GM08714 (cell line): ENCODE measurements around the gene SYDE2.
"Not testable (repeated sequence)": the region's sequence is repeated elsewhere in the genome, so short reads cannot be mapped to it uniquely, and the experiment has no call there.

ENCODE experiments used
- H3K4me3 ChIP-seq: fragments of 200-500 bp; sonication (Bioruptor generic); 2 replicates; pipeline ENCODE4 v1.5.1; 2014; ENCODE audit warnings: mild to moderate bottlenecking, low read length, inconsistent platforms
- ZNF274 ChIP-seq: IDR thresholded peaks from 2 replicates; pipeline ENCODE4 v1.6.1; 2012; ENCODE audit warnings: mild to moderate bottlenecking, low read depth, low read length

SYDE2 gene

GRCh38 chr1:85199667-85200462, 951 bp downstream of the SYDE2 start:
- TF ChIP-seq ZNF274: no peak
- peak overlapping the region; percentile 69 for H3K4me3 ChIP-seq

- no peak for TF ChIP-seq ZNF274
- H3K4me3 ChIP-seq: peak overlapping the region; percentile 69; the same call in 1 of the 2 replicates
Measured at GRCh38 chr1:85198864-85199263, 2.0 kb downstream of the SYDE2 start.

GRCh38 chr1:85196358-85196757, 4.5 kb downstream of the SYDE2 start:
- TF ChIP-seq ZNF274: no peak
- no peak overlapping the region for H3K4me3 ChIP-seq

DNA sequence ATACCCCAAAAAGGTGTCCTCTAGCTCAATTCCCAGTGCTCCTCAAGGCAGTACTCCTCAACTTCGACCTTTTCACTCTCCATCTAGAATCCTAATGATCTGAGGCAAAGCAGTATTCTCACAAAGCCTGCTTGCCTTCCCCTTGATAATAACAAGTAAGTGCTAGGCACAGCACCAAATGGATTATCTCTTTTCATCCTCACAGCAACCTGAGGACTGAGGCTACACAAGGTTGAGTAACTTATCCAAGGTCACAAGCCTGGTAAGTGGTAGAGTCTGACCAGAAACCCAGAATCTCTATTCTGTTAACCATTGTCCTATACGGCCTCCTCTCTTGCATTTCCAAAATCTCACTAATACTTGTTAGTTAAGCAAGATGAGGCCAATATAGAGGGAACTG, 5.1 kb downstream of the SYDE2 start:
- no peak for TF ChIP-seq ZNF274
- H3K4me3 ChIP-seq: no peak overlapping the region

- H3K4me3 ChIP-seq: not testable (repeated sequence)
Measured at GRCh38 chr1:85192129-85192528, 8.7 kb downstream of the SYDE2 start.

DNA sequence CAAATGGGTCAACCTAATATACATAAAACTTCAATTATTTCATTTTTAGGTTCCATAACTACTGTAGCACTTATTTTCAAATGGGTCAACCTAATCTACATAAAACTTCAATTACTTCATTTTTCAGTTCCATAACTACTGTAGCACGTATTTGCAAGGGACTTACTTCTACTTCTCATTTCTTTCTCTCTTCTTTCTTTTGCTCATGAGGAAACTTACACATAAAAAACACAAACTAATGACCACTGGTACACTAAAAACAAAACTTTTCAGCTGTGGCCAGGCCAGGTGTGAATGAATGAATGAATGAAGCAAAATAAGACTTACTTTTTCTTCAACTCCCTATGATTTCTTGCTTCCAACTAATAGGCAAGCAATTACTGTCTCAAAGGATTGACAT, 11.7 kb downstream of the SYDE2 start:
- no peak overlapping the region for H3K4me3 ChIP-seq
- no peak for TF ChIP-seq ZNF274

DNA sequence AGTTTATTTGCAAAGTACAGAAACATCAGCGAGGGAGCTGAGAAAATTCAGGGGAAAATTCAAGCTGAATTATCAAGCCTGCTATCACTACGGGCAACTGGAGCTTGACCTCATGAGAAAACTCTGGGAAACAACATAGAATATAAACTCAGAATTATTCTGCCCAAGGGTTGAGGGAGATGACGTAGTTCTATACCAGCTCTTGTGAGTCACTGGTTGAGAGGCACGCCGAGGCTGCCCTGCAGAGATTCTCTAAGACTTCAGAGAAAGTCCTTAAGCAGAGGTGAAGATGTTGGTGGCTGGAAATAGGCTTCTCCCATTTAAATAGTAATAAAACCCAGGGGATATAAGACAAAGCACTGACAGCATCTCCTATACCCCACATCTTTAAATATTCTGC, 12.3 kb downstream of the SYDE2 start:
- H3K4me3 ChIP-seq: no peak overlapping the region

DNA sequence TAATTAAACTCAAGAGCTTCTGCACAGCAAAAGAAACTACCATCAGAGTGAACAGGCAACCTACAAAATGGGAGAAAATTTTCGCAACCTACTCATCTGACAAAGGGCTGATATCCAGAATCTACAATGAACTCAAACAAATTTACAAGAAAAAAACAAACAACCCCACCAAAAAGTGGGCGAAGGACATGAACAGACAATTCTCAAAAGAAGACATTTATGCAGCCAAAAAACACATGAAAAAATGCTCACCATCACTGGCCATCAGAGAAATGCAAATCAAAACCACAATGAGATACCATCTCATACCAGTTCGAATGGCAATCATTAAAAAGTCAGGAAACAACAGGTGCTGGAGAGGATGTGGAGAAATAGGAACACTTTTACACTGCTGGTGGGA, 13.8 kb downstream of the SYDE2 start:
- not testable (repeated sequence) for H3K4me3 ChIP-seq

More for the DNA sequence above, 12.3 kb downstream of the SYDE2 start:
- TF ChIP-seq ZNF274: no peak

- no peak overlapping the region for H3K4me3 ChIP-seq
- no peak for TF ChIP-seq ZNF274
Measured at GRCh38 chr1:85184245-85184644, 16.6 kb downstream of the SYDE2 start.

GRCh38 chr1:85182700-85183099, 18.1 kb downstream of the SYDE2 start:
- H3K4me3 ChIP-seq: no peak overlapping the region

GRCh38 chr1:85180869-85181268, 19.9 kb downstream of the SYDE2 start:
- no peak overlapping the region for H3K4me3 ChIP-seq
- TF ChIP-seq ZNF274: no peak

More at GRCh38 chr1:85182700-85183099, 18.1 kb downstream of the SYDE2 start:
- TF ChIP-seq ZNF274: no peak

- H3K4me3 ChIP-seq: no peak overlapping the region
- TF ChIP-seq ZNF274: no peak
Measured at GRCh38 chr1:85179522-85179921, 21.3 kb downstream of the SYDE2 start.

- no peak overlapping the region for H3K4me3 ChIP-seq
- TF ChIP-seq ZNF274: no peak
Measured at GRCh38 chr1:85178396-85178795, 22.4 kb downstream of the SYDE2 start.

DNA sequence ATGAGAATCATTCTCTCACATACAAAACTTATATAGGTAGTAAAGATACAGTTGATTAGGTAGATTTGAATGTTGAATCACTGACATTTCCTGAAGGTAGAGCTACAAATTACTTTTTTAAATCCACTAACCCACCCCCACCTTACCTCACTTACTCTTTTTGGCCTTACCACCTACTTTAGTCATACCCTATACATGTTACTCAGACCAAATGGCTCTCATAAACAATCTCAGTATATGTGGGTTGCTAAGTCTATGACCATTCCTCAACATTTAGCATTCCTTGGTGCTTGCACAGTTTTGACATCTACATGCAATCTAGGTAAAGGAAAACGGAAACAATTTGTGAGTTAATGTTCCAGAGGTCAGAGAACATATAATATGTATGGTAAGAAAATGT, 26.3 kb downstream of the SYDE2 start:
- TF ChIP-seq ZNF274: no peak
- H3K4me3 ChIP-seq: no peak overlapping the region

DNA sequence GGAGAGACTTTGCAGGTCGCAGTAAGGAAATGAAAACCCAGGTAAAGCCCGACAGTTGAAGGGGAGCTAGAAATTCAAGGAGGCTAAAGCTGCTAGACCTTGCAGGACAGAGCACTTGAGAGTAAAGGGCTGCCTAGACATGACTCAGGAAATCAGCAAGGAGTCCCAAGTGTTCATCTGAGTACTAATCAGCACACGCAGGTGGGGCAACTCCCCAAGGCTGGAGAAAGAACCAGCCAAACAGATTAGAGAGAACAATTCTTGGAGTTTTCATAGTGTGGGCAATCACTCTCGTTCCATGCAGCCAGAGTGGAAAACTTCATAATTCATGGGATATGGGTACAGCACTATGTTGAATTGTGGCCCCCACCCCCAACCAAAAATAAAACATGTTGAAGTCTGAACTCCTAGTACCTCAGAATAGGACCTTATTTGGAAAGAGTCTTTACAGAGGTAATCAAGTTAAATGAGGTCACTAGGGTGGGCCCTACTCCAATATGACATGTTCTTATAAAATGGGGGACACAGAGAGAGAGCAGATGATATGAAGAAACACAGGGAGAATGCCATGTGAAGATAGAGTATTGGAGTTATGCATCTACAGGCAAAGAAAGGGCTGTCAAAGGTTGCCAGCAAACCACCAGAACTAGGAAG, 28.0 kb downstream of the SYDE2 start:
- H3K4me3 ChIP-seq: no peak overlapping the region
- no peak for TF ChIP-seq ZNF274

- no peak overlapping the region for H3K4me3 ChIP-seq
- no peak for TF ChIP-seq ZNF274
Measured at GRCh38 chr1:85171721-85172120, 29.1 kb downstream of the SYDE2 start.

GRCh38 chr1:85168884-85169283, 31.9 kb downstream of the SYDE2 start:
- H3K4me3 ChIP-seq: no peak overlapping the region
- TF ChIP-seq ZNF274: no peak
